GM21723 (cell line): ENCODE measurements around the gene INHA.

Source experiments
- ATAC-seq: cut with Tn5 transposase; IDR thresholded peaks from one replicate; pipeline ENCODE4 v1.9.1; 2021; ENCODE audit warnings: mild to moderate bottlenecking, moderate library complexity; ENCODE audit not compliant: unreplicated experiment

The INHA gene

GRCh38 chr2:219611306-219611705, 39.2 kb downstream of the INHA start:
- ATAC-seq, result no peak

GRCh38 chr2:219611866-219612576, 39.9 kb downstream of the INHA start:
- no peak for ATAC-seq

GRCh38 chr2:219612577-219613286, 40.6 kb downstream of the INHA start:
- no peak for ATAC-seq

GRCh38 chr2:219613461-219614070, 41.5 kb downstream of the INHA start:
- ATAC-seq, result no peak

GRCh38 chr2:219614076-219614860, 42.2 kb downstream of the INHA start:
- no peak for ATAC-seq

GRCh38 chr2:219615036-219615435, 42.9 kb downstream of the INHA start:
- ATAC-seq, result no peak

GRCh38 chr2:219615894-219616293, 43.8 kb downstream of the INHA start:
- ATAC-seq, result no peak

- ATAC-seq, result no peak
Observed at GRCh38 chr2:219616550-219616949, 44.4 kb downstream of the INHA start.

GRCh38 chr2:219618733-219619122, 46.6 kb downstream of the INHA start:
- no peak for ATAC-seq

GRCh38 chr2:219619235-219619634, 47.1 kb downstream of the INHA start:
- ATAC-seq, result no peak

GRCh38 chr2:219620546-219620945, 48.4 kb downstream of the INHA start:
- no peak for ATAC-seq

GRCh38 chr2:219621935-219622334, 49.8 kb downstream of the INHA start:
- no peak for ATAC-seq

- no peak for ATAC-seq
Observed at GRCh38 chr2:219622472-219622871, 50.4 kb downstream of the INHA start.

- ATAC-seq, result no peak
Observed at GRCh38 chr2:219624565-219624964, 52.5 kb downstream of the INHA start.

GRCh38 chr2:219625179-219625578, 53.1 kb downstream of the INHA start:
- ATAC-seq, result no peak
